HepG2 (cell line): Measurements from ENCODE around the gene NT5C1B. TPM values are rescaled to one million over a fixed set of nuclear protein-coding genes. Genes with fewer than 3 reads are reported as not detected.

Source experiments
- ATAC-seq: fragments of 200-7000 bp; cut with Tn5 transposase; 3 replicates; pipeline ENCODE4 v1.9.1; 2020; ENCODE audit warnings: mild to moderate bottlenecking, moderate library complexity
- BruUV-seq: library from RNA; stranded (reverse); fragments of 400-500 nt; replicated peaks from 2 replicates; lab custom pipeline; 2021; lab: Mats Ljungman, UMichigan
- CTCF ChIA-PET: fragments of 300-600 bp; formaldehyde crosslinking; extraction: SDS; loops from one replicate; lab custom pipeline; 2021; ENCODE audit warnings: low total read pairs, inconsistent platforms, low intra/inter-chr PET ratio; lab: Yijun Ruan, JAX
- POLR2A ChIA-PET: fragments of 350-600 bp; sonication (Branson Sonifier 250); formaldehyde crosslinking; loops from one replicate; lab custom pipeline; 2020; ENCODE audit warnings: antibody characterized with exemption, inconsistent platforms; lab: Yijun Ruan, JAX
- DNase-seq: peaks from one replicate; pipeline ENCODE4 v3.0.0-alpha.2; 2015; ENCODE audit warnings: low spot score
- FAIRE-seq: peaks from 3 replicates; lab custom pipeline; 2011; peaks lifted over from hg19 to GRCh38; lab: Jason Lieb, UNC
- H2AFZ ChIP-seq: one replicate; pipeline ENCODE4 v1.6.1; 2011; ENCODE audit warnings: low read length, inconsistent platforms
- H3K27ac ChIP-seq: fragments of 300-600 bp; 3 replicates; pipeline ENCODE4 v1.8.0; 2011; ENCODE audit warnings: mixed run types, mild to moderate bottlenecking, mixed read lengths, low read length, inconsistent platforms; ENCODE audit not compliant: insufficient read depth; ENCODE audit errors: extremely low read length
- H3K27me3 ChIP-seq, 2 experiments: fragments of 200-600 bp in 1 of 2; 2 replicates in 1 of 2; 3 replicates in 1 of 2; pipeline versions ENCODE4 v1.6.0 to v1.8.0; 2011; ENCODE audit warnings: low read length in 2 of 2, mild to moderate bottlenecking in 2 of 2, moderate library complexity in 2 of 2, inconsistent platforms in 1 of 2; ENCODE audit not compliant: insufficient read depth in 2 of 2, control insufficient read depth in 1 of 2
- H3K36me3 ChIP-seq, 2 experiments: fragments of 200-600 bp in 1 of 2; replicated peaks in 1 of 2; 2 replicates in 1 of 2; 3 replicates in 1 of 2; pipeline versions ENCODE4 v1.5.1 to v1.8.0; 2011; ENCODE audit warnings: low read length in 2 of 2, inconsistent platforms in 1 of 2; ENCODE audit not compliant: insufficient read depth in 2 of 2, control insufficient read depth in 1 of 2
- H3K4me1 ChIP-seq: 2 replicates; pipeline ENCODE4 v1.5.1; 2012; ENCODE audit warnings: low read length, inconsistent platforms; ENCODE audit not compliant: insufficient read depth
- H3K4me2 ChIP-seq: 2 replicates; pipeline ENCODE4 v1.6.0; 2011; ENCODE audit warnings: low read depth, low read length, inconsistent platforms
- H3K4me3 ChIP-seq, 3 experiments: fragments of 200-600 bp in 1 of 3; sonication (generic), shearing (Covaris generic) in 1 of 3; replicated peaks in 1 of 3; 2 replicates each; pipeline ENCODE4 v1.5.1; 2011 to 2016; ENCODE audit warnings: low read length in 3 of 3, inconsistent platforms in 2 of 3, low read depth in 2 of 3, mild to moderate bottlenecking in 2 of 3, control low read depth in 1 of 3, mixed read lengths in 1 of 3; ENCODE audit not compliant: insufficient read depth in 1 of 3
- H3K79me2 ChIP-seq: one replicate; pipeline ENCODE4 v1.6.1; 2011; ENCODE audit warnings: low read length, inconsistent platforms; ENCODE audit not compliant: insufficient read depth
- H3K9ac ChIP-seq: 2 replicates; pipeline ENCODE4 v1.6.0; 2011; ENCODE audit warnings: mild to moderate bottlenecking, low read depth, low read length, inconsistent platforms; ENCODE audit not compliant: insufficient read depth
- H3K9me3 ChIP-seq: 2 replicates; pipeline ENCODE4 v1.5.1; 2012; ENCODE audit warnings: mild to moderate bottlenecking, low read length
- H4K20me1 ChIP-seq: 2 replicates; pipeline ENCODE4 v1.6.0; 2011; ENCODE audit warnings: inconsistent platforms, mild to moderate bottlenecking, low read length, moderate library complexity; ENCODE audit not compliant: insufficient read depth
- GABPB1 ChIP-seq: IDR thresholded peaks from 2 replicates; pipeline ENCODE4 v1.6.1; 2016; ENCODE audit warnings: mild to moderate bottlenecking, missing genetic modification reagents, moderate library complexity, missing compliant biosample characterization
- LCORL ChIP-seq, 2 experiments: fragments of 450-650 bp in 1 of 2; sonication (generic) in 1 of 2; formaldehyde crosslinking in 1 of 2; IDR thresholded peaks; 2 replicates each; pipeline versions ENCODE4 v1.5.0 to v1.6.1; 2017 to 2020; ENCODE audit warnings: antibody characterized with exemption in 1 of 2, missing genetic modification reagents in 1 of 2
- RAD51 ChIP-seq: fragments of 450-650 bp; IDR thresholded peaks from 2 replicates; pipeline ENCODE4 v1.6.1; 2016; ENCODE audit warnings: borderline replicate concordance
- REL ChIP-seq: sonication (generic); formaldehyde crosslinking; conservative IDR thresholded peaks from 2 replicates; pipeline ENCODE4 v1.8.0; 2022; ENCODE audit warnings: mild to moderate bottlenecking, missing genetic modification reagents, moderate library complexity
- SALL1 ChIP-seq: sonication (generic); formaldehyde crosslinking; IDR thresholded peaks from 2 replicates; pipeline ENCODE4 v1.8.0; 2022; ENCODE audit warnings: mild to moderate bottlenecking, missing genetic modification reagents
- TP53 ChIP-seq: sonication (generic); formaldehyde crosslinking; conservative IDR thresholded peaks from 2 replicates; pipeline ENCODE4 v1.4.0; 2020; ENCODE audit warnings: missing genetic modification reagents
- WIZ ChIP-seq: sonication (generic); formaldehyde crosslinking; IDR thresholded peaks from 2 replicates; pipeline ENCODE4 v1.5.1; 2020; ENCODE audit warnings: mild to moderate bottlenecking, missing genetic modification reagents
- ZNF207 ChIP-seq: fragments of 450-650 bp; IDR thresholded peaks from 2 replicates; pipeline ENCODE4 v1.6.1; 2016; ENCODE audit warnings: antibody characterized with exemption, borderline replicate concordance
- ZNF343 ChIP-seq: sonication (generic); formaldehyde crosslinking; IDR thresholded peaks from 2 replicates; pipeline ENCODE4 v1.4.0; 2020; ENCODE audit warnings: mild to moderate bottlenecking, missing genetic modification reagents
- ZNF792 ChIP-seq: IDR thresholded peaks from 2 replicates; pipeline ENCODE4 v1.6.1; 2016
- ZNF891 ChIP-seq: sonication (generic); formaldehyde crosslinking; IDR thresholded peaks from 2 replicates; pipeline ENCODE4 v1.5.0; 2020; ENCODE audit warnings: mild to moderate bottlenecking, missing genetic modification reagents
- in situ Hi-C: cut with HindIII; loops from 2 replicates; pipeline ENCODE4 v1.10.0; 2017; ENCODE audit warnings: low pct_unique_long_range_greater_than_20kb; ENCODE audit not compliant: extremely low pct_ligation_motif_present
- intact Hi-C: fragments of 100-400 bp; cut with micrococcal nuclease; formaldehyde crosslinking; loops from one replicate; pipeline ENCODE4 v1.10.0; 2022; ENCODE audit not compliant: unreplicated experiment
- polyA plus RNA-seq, 8 experiments: library from polyadenylated mRNA; depleted of rRNA in 3 of 8; stranded (reverse) in 7 of 8; unstranded in 1 of 8; fragments of >200 nt; fragmentation: Illumina TruSeq in 4 of 8; extraction: Trizol in 4 of 8; gene quantifications; 2 replicates each; pipeline versions ENCODE4 v1.2.1 to v1.2.3, GENCODE V29; 2011 to 2016; ENCODE audit warnings: low read depth in 4 of 8, missing spikeins in 1 of 8, mixed read lengths in 1 of 8; ENCODE audit not compliant: insufficient read depth in 1 of 8
- total RNA-seq, 5 experiments: library from RNA; depleted of rRNA; stranded (reverse); fragments of >200 nt; fragmentation: Illumina TruSeq; extraction: Trizol; gene quantifications; 2 replicates each; pipeline ENCODE4 v1.2.3, GENCODE V29; 2016; ENCODE audit warnings: low read depth in 1 of 5
- TF ChIP-seq, protein P1 (sequence below), 2 experiments: sonication (generic) in 1 of 2; formaldehyde crosslinking in 1 of 2; IDR thresholded peaks; 2 replicates each; pipeline versions ENCODE4 v1.4.0 to v1.6.1; 2016 to 2020; ENCODE audit warnings: borderline replicate concordance in 1 of 2, low read depth in 1 of 2, mild to moderate bottlenecking in 1 of 2, missing genetic modification reagents in 1 of 2
- TF ChIP-seq, protein P2 (sequence below): sonication (generic); formaldehyde crosslinking; IDR thresholded peaks from 2 replicates; pipeline ENCODE4 v1.5.0; 2020; ENCODE audit warnings: mild to moderate bottlenecking, missing genetic modification reagents, moderate library complexity
- TF ChIP-seq, protein P3 (sequence below): IDR thresholded peaks from 2 replicates; pipeline ENCODE4 v1.4.0; 2020; ENCODE audit warnings: mild to moderate bottlenecking, missing genetic modification reagents

The NT5C1B gene
- total and polyA plus RNA-seq, 2 of the 13 experiments (the other 11 are each of a cell fraction or from before 2014, with no cell fraction given): not detected

DNA sequence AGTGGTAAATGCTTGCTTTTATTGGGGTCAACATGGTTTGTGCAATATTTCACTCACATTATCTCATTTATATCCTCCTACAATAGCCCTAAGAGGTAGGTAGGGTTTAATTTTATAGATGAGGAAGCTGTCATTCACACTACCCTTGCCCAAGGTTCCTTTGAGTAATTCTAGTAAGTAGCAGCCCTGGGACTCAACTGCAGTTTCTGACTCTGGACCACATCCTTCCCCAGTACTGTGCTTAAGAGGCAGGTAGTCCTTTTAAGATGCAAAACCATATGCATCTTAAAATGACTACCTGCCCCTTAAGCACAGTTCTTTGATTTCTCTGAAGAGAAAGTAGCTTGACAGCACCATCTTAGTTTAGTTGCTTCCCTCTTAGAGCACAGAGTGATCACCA is 15.7 kb upstream of the NT5C1B start:
- Histone ChIP-seq H3K27me3 (no peaks in the 10 kb centered on the region), H3K4me2 (no peak overlapping the region), H3K4me3 (no peak overlapping the region), H3K36me3 (no peaks in the 10 kb centered on the region), H3K9ac (no peak overlapping the region), H4K20me1 (no peaks in the 10 kb centered on the region), H3K9me3 (no peaks in the 10 kb centered on the region), H3K79me2 (no peaks in the 10 kb centered on the region), H3K27ac (no peak overlapping the region), H3K4me1 (no peaks in the 10 kb centered on the region), H2AFZ (no peak overlapping the region)
- FAIRE-seq: no peak
- no TSS peak for BruUV-seq
- POLR2A ChIA-PET: no interaction called here
- CTCF ChIA-PET: no interaction called here
- DNase-seq: no peak
- intact Hi-C loops: no loop called here
- in situ Hi-C loops: no loop called here
- TF ChIP-seq WIZ (CRISPR knock-in tag) (no peak), REL (CRISPR knock-in tag) (no peak), SALL1 (CRISPR knock-in tag) (no peak), ZNF891 (CRISPR knock-in tag) (no peak), ZNF792 (no peak), GABPB1 (CRISPR knock-in tag) (no peak), TP53 (CRISPR knock-in tag) (no peak), RAD51 (no peak), ZNF343 (CRISPR knock-in tag) (no peak), ZNF207 (no peak), LCORL (IDR thresholded peaks at IDR 0.05) (no peak), LCORL (CRISPR knock-in tag; IDR thresholded peaks at IDR 0.05) (no peak)
- TF ChIP-seq, protein P1, sequence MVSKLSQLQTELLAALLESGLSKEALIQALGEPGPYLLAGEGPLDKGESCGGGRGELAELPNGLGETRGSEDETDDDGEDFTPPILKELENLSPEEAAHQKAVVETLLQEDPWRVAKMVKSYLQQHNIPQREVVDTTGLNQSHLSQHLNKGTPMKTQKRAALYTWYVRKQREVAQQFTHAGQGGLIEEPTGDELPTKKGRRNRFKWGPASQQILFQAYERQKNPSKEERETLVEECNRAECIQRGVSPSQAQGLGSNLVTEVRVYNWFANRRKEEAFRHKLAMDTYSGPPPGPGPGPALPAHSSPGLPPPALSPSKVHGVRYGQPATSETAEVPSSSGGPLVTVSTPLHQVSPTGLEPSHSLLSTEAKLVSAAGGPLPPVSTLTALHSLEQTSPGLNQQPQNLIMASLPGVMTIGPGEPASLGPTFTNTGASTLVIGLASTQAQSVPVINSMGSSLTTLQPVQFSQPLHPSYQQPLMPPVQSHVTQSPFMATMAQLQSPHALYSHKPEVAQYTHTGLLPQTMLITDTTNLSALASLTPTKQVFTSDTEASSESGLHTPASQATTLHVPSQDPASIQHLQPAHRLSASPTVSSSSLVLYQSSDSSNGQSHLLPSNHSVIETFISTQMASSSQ (IDR thresholded peaks at IDR 0.05; ENCODE audit: low read depth): no peak
- TF ChIP-seq, protein P1 (CRISPR knock-in tag; IDR thresholded peaks at IDR 0.05; ENCODE audit: borderline replicate concordance): no peak
- TF ChIP-seq, protein P2, sequence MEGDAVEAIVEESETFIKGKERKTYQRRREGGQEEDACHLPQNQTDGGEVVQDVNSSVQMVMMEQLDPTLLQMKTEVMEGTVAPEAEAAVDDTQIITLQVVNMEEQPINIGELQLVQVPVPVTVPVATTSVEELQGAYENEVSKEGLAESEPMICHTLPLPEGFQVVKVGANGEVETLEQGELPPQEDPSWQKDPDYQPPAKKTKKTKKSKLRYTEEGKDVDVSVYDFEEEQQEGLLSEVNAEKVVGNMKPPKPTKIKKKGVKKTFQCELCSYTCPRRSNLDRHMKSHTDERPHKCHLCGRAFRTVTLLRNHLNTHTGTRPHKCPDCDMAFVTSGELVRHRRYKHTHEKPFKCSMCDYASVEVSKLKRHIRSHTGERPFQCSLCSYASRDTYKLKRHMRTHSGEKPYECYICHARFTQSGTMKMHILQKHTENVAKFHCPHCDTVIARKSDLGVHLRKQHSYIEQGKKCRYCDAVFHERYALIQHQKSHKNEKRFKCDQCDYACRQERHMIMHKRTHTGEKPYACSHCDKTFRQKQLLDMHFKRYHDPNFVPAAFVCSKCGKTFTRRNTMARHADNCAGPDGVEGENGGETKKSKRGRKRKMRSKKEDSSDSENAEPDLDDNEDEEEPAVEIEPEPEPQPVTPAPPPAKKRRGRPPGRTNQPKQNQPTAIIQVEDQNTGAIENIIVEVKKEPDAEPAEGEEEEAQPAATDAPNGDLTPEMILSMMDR (CRISPR knock-in tag): no peak
- TF ChIP-seq, protein P3, sequence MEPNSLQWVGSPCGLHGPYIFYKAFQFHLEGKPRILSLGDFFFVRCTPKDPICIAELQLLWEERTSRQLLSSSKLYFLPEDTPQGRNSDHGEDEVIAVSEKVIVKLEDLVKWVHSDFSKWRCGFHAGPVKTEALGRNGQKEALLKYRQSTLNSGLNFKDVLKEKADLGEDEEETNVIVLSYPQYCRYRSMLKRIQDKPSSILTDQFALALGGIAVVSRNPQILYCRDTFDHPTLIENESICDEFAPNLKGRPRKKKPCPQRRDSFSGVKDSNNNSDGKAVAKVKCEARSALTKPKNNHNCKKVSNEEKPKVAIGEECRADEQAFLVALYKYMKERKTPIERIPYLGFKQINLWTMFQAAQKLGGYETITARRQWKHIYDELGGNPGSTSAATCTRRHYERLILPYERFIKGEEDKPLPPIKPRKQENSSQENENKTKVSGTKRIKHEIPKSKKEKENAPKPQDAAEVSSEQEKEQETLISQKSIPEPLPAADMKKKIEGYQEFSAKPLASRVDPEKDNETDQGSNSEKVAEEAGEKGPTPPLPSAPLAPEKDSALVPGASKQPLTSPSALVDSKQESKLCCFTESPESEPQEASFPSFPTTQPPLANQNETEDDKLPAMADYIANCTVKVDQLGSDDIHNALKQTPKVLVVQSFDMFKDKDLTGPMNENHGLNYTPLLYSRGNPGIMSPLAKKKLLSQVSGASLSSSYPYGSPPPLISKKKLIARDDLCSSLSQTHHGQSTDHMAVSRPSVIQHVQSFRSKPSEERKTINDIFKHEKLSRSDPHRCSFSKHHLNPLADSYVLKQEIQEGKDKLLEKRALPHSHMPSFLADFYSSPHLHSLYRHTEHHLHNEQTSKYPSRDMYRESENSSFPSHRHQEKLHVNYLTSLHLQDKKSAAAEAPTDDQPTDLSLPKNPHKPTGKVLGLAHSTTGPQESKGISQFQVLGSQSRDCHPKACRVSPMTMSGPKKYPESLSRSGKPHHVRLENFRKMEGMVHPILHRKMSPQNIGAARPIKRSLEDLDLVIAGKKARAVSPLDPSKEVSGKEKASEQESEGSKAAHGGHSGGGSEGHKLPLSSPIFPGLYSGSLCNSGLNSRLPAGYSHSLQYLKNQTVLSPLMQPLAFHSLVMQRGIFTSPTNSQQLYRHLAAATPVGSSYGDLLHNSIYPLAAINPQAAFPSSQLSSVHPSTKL (CRISPR knock-in tag): no peak
- no peak for ATAC-seq
